Hepatocyte (in vitro differentiated cells): ENCODE results near the gene MYLK2. TPM values are rescaled to one million over a fixed set of nuclear protein-coding genes. Genes with fewer than 3 reads are reported as not detected.

Experiments used
- DNase-seq: peaks from one replicate; pipeline ENCODE4 v3.0.0-alpha.2; 2016; ENCODE audit warnings: low spot score
- H2AFZ ChIP-seq: fragments of 200-600 bp; sonication (generic); 2 replicates; pipeline ENCODE4 v1.6.0; 2016; ENCODE audit warnings: antibody characterized with exemption, mild to moderate bottlenecking
- H3K27ac ChIP-seq: fragments of 200-600 bp; sonication (generic); 2 replicates; pipeline ENCODE4 v1.5.1; 2016; ENCODE audit warnings: mild to moderate bottlenecking
- H3K27me3 ChIP-seq: fragments of 200-600 bp; sonication (generic); 2 replicates; pipeline ENCODE4 v1.6.1; 2016
- H3K36me3 ChIP-seq: fragments of 200-600 bp; sonication (generic); replicated peaks from 2 replicates; pipeline ENCODE4 v1.5.1; 2016; ENCODE audit warnings: low read depth; ENCODE audit not compliant: insufficient read depth
- H3K4me1 ChIP-seq: fragments of 200-600 bp; sonication (generic); 2 replicates; pipeline ENCODE4 v1.5.1; 2016; ENCODE audit warnings: mild to moderate bottlenecking, moderate library complexity; ENCODE audit not compliant: insufficient read depth
- H3K4me2 ChIP-seq: fragments of 200-600 bp; sonication (generic); 2 replicates; pipeline ENCODE4 v1.6.0; 2016
- H3K4me3 ChIP-seq: fragments of 200-600 bp; sonication (generic); 2 replicates; pipeline ENCODE4 v1.5.1; 2016; ENCODE audit warnings: mild to moderate bottlenecking
- H3K79me2 ChIP-seq: fragments of 200-600 bp; sonication (generic); 2 replicates; pipeline ENCODE4 v1.6.0; 2017; ENCODE audit warnings: mild to moderate bottlenecking
- H3K9me2 ChIP-seq: fragments of 200-600 bp; sonication (generic); replicated peaks from 2 replicates; pipeline ENCODE4 v1.6.0; 2017; ENCODE audit warnings: mild to moderate bottlenecking; ENCODE audit not compliant: insufficient read depth
- H3K9me3 ChIP-seq: fragments of 200-600 bp; sonication (generic); 2 replicates; pipeline ENCODE4 v1.5.1; 2016; ENCODE audit warnings: low read depth, mild to moderate bottlenecking
- H4K20me1 ChIP-seq: fragments of 200-600 bp; sonication (generic); 2 replicates; pipeline ENCODE4 v1.6.0; 2016; ENCODE audit warnings: mild to moderate bottlenecking; ENCODE audit not compliant: insufficient read depth, poor library complexity, severe bottlenecking
- CTCF ChIP-seq: fragments of 200-600 bp; sonication (generic); IDR thresholded peaks from 2 replicates; pipeline ENCODE4 v1.5.1; 2016; ENCODE audit warnings: antibody characterized with exemption, mild to moderate bottlenecking; ENCODE audit not compliant: poor library complexity
- EZH2 ChIP-seq: fragments of 200-600 bp; sonication (generic); IDR thresholded peaks from 2 replicates; pipeline ENCODE4 v1.6.1; 2016; ENCODE audit warnings: antibody characterized with exemption, mild to moderate bottlenecking, borderline replicate concordance
- EZH2phosphoT487 ChIP-seq: fragments of 200-600 bp; sonication (generic); IDR thresholded peaks from one replicate; pipeline ENCODE4 v1.6.1; 2018; ENCODE audit warnings: antibody characterized with exemption, mild to moderate bottlenecking, low read depth, moderate library complexity; ENCODE audit not compliant: unreplicated experiment, severe bottlenecking
- WGBS: methylation state at CpG from one replicate; pipeline ENCODE4 v1.1.6; 2016; ENCODE audit warnings: low lambda C conversion rate; ENCODE audit errors: missing lambda C conversion rate; 5-methylcytosine and 5-hydroxymethylcytosine counted together
- polyA plus RNA-seq: library from polyadenylated mRNA; unstranded; fragments of >200 nt; fragmentation: Nextera tagmentation; extraction: Ambion mirVana; gene quantifications from 2 replicates; pipeline ENCODE4 v1.2.1, GENCODE V29; 2016
- small RNA-seq: library from RNA; depleted of rRNA; stranded (forward); fragments of <200 nt; gene quantifications from one replicate; pipeline ENCODE3, GENCODE V24; 2014
- total RNA-seq: library from RNA; depleted of rRNA; stranded (reverse); fragments of >200 nt; gene quantifications from 2 replicates; pipeline ENCODE4 v1.2.3, GENCODE V29; 2014

The MYLK2 gene
- total and polyA plus RNA-seq, 2 experiments from 2014 or later, result 0.33 TPM; not detected in 1

- no peak overlapping the region for H3K27ac ChIP-seq
- no peak overlapping the region for H3K4me3 ChIP-seq
- no peak for TF ChIP-seq CTCF
- no peak for TF ChIP-seq EZH2
- no peak for TF ChIP-seq EZH2phosphoT487
- no peak overlapping the region for H3K4me2 ChIP-seq
- DNase-seq, result no peak
- no peaks in the 10 kb centered on the region for H3K4me1 ChIP-seq
- H2AFZ ChIP-seq, result no peak overlapping the region
- H3K9me2 ChIP-seq, result no peaks in the 10 kb centered on the region
- WGBS, result 66% methylated on average over 5 of the region's 5 CpGs
- no peaks in the 10 kb centered on the region for H3K27me3 ChIP-seq
- H3K79me2 ChIP-seq, result no peaks in the 10 kb centered on the region
- no peaks in the 10 kb centered on the region for H3K9me3 ChIP-seq
- H3K36me3 ChIP-seq, result no peaks in the 10 kb centered on the region
- no peaks in the 10 kb centered on the region for H4K20me1 ChIP-seq
Observed at GRCh38 chr20:31881945-31882344, 62.8 kb downstream of the MYLK2 start.

GRCh38 chr20:31883829-31884228 is 64.7 kb downstream of the MYLK2 start:
- Histone ChIP-seq H3K9me2 (no peaks in the 10 kb centered on the region), H3K27me3 (no peaks in the 10 kb centered on the region), H3K36me3 (no peaks in the 10 kb centered on the region), H3K4me2 (no peak overlapping the region), H4K20me1 (no peaks in the 10 kb centered on the region), H2AFZ (no peak overlapping the region), H3K27ac (no peak overlapping the region), H3K4me3 (no peak overlapping the region), H3K79me2 (no peaks in the 10 kb centered on the region), H3K9me3 (no peaks in the 10 kb centered on the region), H3K4me1 (no peaks in the 10 kb centered on the region)
- DNase-seq, result no peak
- TF ChIP-seq EZH2phosphoT487 (no peak), CTCF (no peak), EZH2 (no peak)

Small RNA genes within 50 kb of the gene (small RNA-seq; reads per million reads assigned to genes)
- not detected for gene AL160175.1

Other genes with a start within 250 kb of the MYLK2 start
- gene ID1, start 214.1 kb upstream of the MYLK2 start, total RNA-seq, result 616 and 651 TPM in 2 replicates
- 310 and 388 TPM in 2 replicates for gene ID1, start 214.1 kb upstream of the MYLK2 start, polyA plus RNA-seq
- 0.68 and 3.6 TPM in 2 replicates for gene COX4I2, start 181.4 kb upstream of the MYLK2 start, total RNA-seq
- 0.37 and 3.3 TPM in 2 replicates for gene COX4I2, start 181.4 kb upstream of the MYLK2 start, polyA plus RNA-seq
- 139 and 145 TPM in 2 replicates for gene BCL2L1, start 96.5 kb upstream of the MYLK2 start, total RNA-seq
- gene BCL2L1, start 96.5 kb upstream of the MYLK2 start, polyA plus RNA-seq, result 104 and 108 TPM in 2 replicates
- 22.9 and 23.9 TPM in 2 replicates for gene TPX2, start 80.1 kb upstream of the MYLK2 start, total RNA-seq
- 16.3 and 18.5 TPM in 2 replicates for gene TPX2, start 80.1 kb upstream of the MYLK2 start, polyA plus RNA-seq
- gene FOXS1, start 26.2 kb downstream of the MYLK2 start, total RNA-seq, result 0.64 and 0.87 TPM in 2 replicates
- 0.96 and 1.1 TPM in 2 replicates for gene FOXS1, start 26.2 kb downstream of the MYLK2 start, polyA plus RNA-seq
- gene DUSP15, start 51.2 kb downstream of the MYLK2 start, total RNA-seq, result 23.0 and 23.5 TPM in 2 replicates
- gene DUSP15, start 51.2 kb downstream of the MYLK2 start, polyA plus RNA-seq, result 10.2 and 12.2 TPM in 2 replicates
- 0.84 TPM in 1 of 2 replicates, not detected in the other for gene TTLL9, start 51.3 kb downstream of the MYLK2 start, total RNA-seq
- 0.18 and 0.54 TPM in 2 replicates for gene TTLL9, start 51.3 kb downstream of the MYLK2 start, polyA plus RNA-seq
- gene PDRG1, start 132.7 kb downstream of the MYLK2 start, total RNA-seq, result 8.9 and 9.1 TPM in 2 replicates
- gene PDRG1, start 132.7 kb downstream of the MYLK2 start, polyA plus RNA-seq, result 25.4 and 26.3 TPM in 2 replicates
- gene XKR7, start 148.8 kb downstream of the MYLK2 start, total RNA-seq, result 0.12 and 0.37 TPM in 2 replicates
- gene XKR7, start 148.8 kb downstream of the MYLK2 start, polyA plus RNA-seq, result not detected in 2 replicates
- 0.77 and 0.80 TPM in 2 replicates for gene CCM2L, start 191.1 kb downstream of the MYLK2 start, total RNA-seq
- gene CCM2L, start 191.1 kb downstream of the MYLK2 start, polyA plus RNA-seq, result 0.56 and 1.0 TPM in 2 replicates
- gene HCK, start 232.9 kb downstream of the MYLK2 start, total RNA-seq, result 0.44 and 2.2 TPM in 2 replicates
- gene HCK, start 232.9 kb downstream of the MYLK2 start, polyA plus RNA-seq, result 0.54 and 0.90 TPM in 2 replicates